OCI-LY3 (cell line): ENCODE results near the gene NOXA1.

Experiments used
- H2AFZ ChIP-seq: fragments of 200-600, 300-600 bp; shearing (Covaris generic); 2 replicates; pipeline ENCODE4 v1.6.0; 2014; ENCODE audit warnings: antibody characterized with exemption, low read depth, low read length
- H3K27ac ChIP-seq: fragments of 200-600, 300-600 bp; sonication (generic); 2 replicates; pipeline ENCODE4 v1.5.1; 2014; ENCODE audit warnings: mild to moderate bottlenecking, low read length, moderate library complexity, mixed read lengths
- H3K27me3 ChIP-seq: fragments of 200-600, 300-600 bp; sonication (generic); 2 replicates; pipeline ENCODE4 v1.6.1; 2014; ENCODE audit warnings: low read depth, low read length, mixed read lengths
- H3K36me3 ChIP-seq: fragments of 200-600, 300-600 bp; sonication (generic); replicated peaks from 2 replicates; pipeline ENCODE3; 2014; ENCODE audit warnings: low read depth, low read length, mixed read lengths
- H3K4me1 ChIP-seq: fragments of 300-600, 200-600 bp; sonication (generic); 2 replicates; pipeline ENCODE4 v1.6.1; 2014; ENCODE audit warnings: low read length, mixed read lengths
- H3K4me2 ChIP-seq: fragments of 200-600, 300-600 bp; sonication (generic); 2 replicates; pipeline ENCODE4 v1.6.1; 2014; ENCODE audit warnings: low read length, mixed read lengths
- H3K4me3 ChIP-seq: fragments of 300-600, 200-600 bp; sonication (generic); 2 replicates; pipeline ENCODE4 v1.5.1; 2014; ENCODE audit warnings: antibody characterized with exemption, mild to moderate bottlenecking, low read length, moderate library complexity
- H3K79me2 ChIP-seq: fragments of 300-600, 200-600 bp; shearing (Covaris generic); 2 replicates; pipeline ENCODE4 v1.6.1; 2014; ENCODE audit warnings: mild to moderate bottlenecking, low read length, mixed read lengths
- H3K9ac ChIP-seq: fragments of 300-600, 200-600 bp; shearing (Covaris generic); 2 replicates; pipeline ENCODE4 v1.6.0; 2014; ENCODE audit warnings: mild to moderate bottlenecking, low read length, moderate library complexity
- H3K9me3 ChIP-seq: fragments of 200-600, 300-600 bp; shearing (Covaris generic); 2 replicates; pipeline ENCODE4 v1.6.1; 2014; ENCODE audit warnings: low read length, mixed read lengths; ENCODE audit not compliant: insufficient read depth
- H4K20me1 ChIP-seq: fragments of 200-600, 300-600 bp; sonication (generic); 2 replicates; pipeline ENCODE4 v1.6.1; 2016; ENCODE audit warnings: low read length, mixed read lengths; ENCODE audit not compliant: insufficient read depth
- CTCF ChIP-seq: fragments of 200-600, 300-600 bp; sonication (generic); IDR thresholded peaks from 2 replicates; pipeline ENCODE4 v1.5.1; 2014; ENCODE audit warnings: antibody characterized with exemption, low read length, low read depth
- EZH2phosphoT487 ChIP-seq: fragments of 200-600 bp; shearing (Covaris generic); IDR thresholded peaks from 2 replicates; pipeline ENCODE4 v1.6.1; 2018; ENCODE audit warnings: antibody characterized with exemption, mixed run types, low read depth

The NOXA1 gene

GRCh38 chr9:137406085-137406760, 17.0 kb upstream of the NOXA1 start:
- no peak overlapping the region for H2AFZ ChIP-seq
- H3K4me3 ChIP-seq, result peak overlapping the region; percentile 57; the same call in 1 of the 2 replicates
- no peaks in the 10 kb centered on the region for H4K20me1 ChIP-seq
- H3K79me2 ChIP-seq, result no peaks in the 10 kb centered on the region
- H3K9me3 ChIP-seq, result no peaks in the 10 kb centered on the region
- no peaks in the 10 kb centered on the region; the same call in 1 of the 2 replicates for H3K27me3 ChIP-seq
- no peak overlapping the region for H3K27ac ChIP-seq
- TF ChIP-seq CTCF (no peak), EZH2phosphoT487 (no peak)
- peak overlapping the region; percentile 51 for H3K4me2 ChIP-seq
- H3K36me3 ChIP-seq, result no peaks in the 10 kb centered on the region
- peaks cover under 1% of the 10 kb centered on the region; the same call in 1 of the 2 replicates for H3K4me1 ChIP-seq
- H3K9ac ChIP-seq, result no peak overlapping the region

GRCh38 chr9:137406876-137407589, 16.2 kb upstream of the NOXA1 start:
- no peak overlapping the region for H3K27ac ChIP-seq
- peak overlapping the region; percentile 57; the same call in 1 of the 2 replicates for H3K4me3 ChIP-seq
- no peaks in the 10 kb centered on the region; the same call in 1 of the 2 replicates for H3K27me3 ChIP-seq
- H2AFZ ChIP-seq, result no peak overlapping the region
- TF ChIP-seq CTCF, result peak; percentile 36
- TF ChIP-seq EZH2phosphoT487, result no peak
- H3K9ac ChIP-seq, result no peak overlapping the region
- no peaks in the 10 kb centered on the region for H3K79me2 ChIP-seq
- no peaks in the 10 kb centered on the region for H3K9me3 ChIP-seq
- H3K4me2 ChIP-seq, result peak overlapping the region; percentile 51
- H3K4me1 ChIP-seq, result peaks cover 7% of the 10 kb centered on the region; the same call in 1 of the 2 replicates
- no peaks in the 10 kb centered on the region for H4K20me1 ChIP-seq
- no peaks in the 10 kb centered on the region for H3K36me3 ChIP-seq

- H3K27me3 ChIP-seq, result no peaks in the 10 kb centered on the region; the same call in 1 of the 2 replicates
- peaks cover 8% of the 10 kb centered on the region; the same call in 1 of the 2 replicates for H3K4me1 ChIP-seq
- no peaks in the 10 kb centered on the region for H4K20me1 ChIP-seq
- TF ChIP-seq CTCF, result no peak
- TF ChIP-seq EZH2phosphoT487, result no peak
- no peak overlapping the region; the same call in 1 of the 2 replicates for H3K4me2 ChIP-seq
- no peak overlapping the region for H2AFZ ChIP-seq
- H3K9me3 ChIP-seq, result no peaks in the 10 kb centered on the region
- no peak overlapping the region for H3K4me3 ChIP-seq
- H3K27ac ChIP-seq, result no peak overlapping the region
- H3K9ac ChIP-seq, result no peak overlapping the region
- no peaks in the 10 kb centered on the region for H3K36me3 ChIP-seq
- no peaks in the 10 kb centered on the region for H3K79me2 ChIP-seq
Observed at GRCh38 chr9:137407590-137408300, 15.4 kb upstream of the NOXA1 start.
